ENCODE results near the gene P2RX7.
"Not testable (repeated sequence)": the region's sequence is repeated elsewhere in the genome, so short reads cannot be mapped to it uniquely, and the experiment has no call there.

P2RX7 gene

DNA sequence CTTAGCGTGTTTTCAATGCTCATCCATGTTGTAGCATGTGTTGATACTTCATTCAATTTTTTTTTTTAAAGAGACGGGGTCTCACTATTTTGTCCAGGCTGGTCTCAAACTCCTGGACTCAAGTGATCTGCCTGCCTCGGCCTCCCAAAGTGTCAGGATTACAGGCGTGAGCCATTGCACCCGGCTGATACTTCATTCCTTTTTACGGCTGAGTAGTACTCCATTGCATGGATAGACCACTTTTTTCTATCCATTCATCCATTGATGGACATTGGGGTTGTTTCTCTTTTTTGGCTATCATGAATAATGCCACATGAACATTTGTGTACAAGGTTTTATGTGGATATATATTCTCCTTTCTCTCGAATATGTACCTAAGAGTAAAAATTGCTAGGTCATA, 1.2 kb downstream of the P2RX7 start:
- no peak overlapping the region for H3K27ac ChIP-seq (ENCODE audit: low read depth, low read length)
- H3K27me3 ChIP-seq (ENCODE audit: control insufficient read depth in 1 of 2, insufficient read depth in 2 of 2, low read length in 2 of 2), result no peaks in the 10 kb centered on the region
- no peaks in the 10 kb centered on the region for H3K9me3 ChIP-seq (ENCODE audit: control insufficient read depth in 1 of 2, low read length in 2 of 2)
- H3K36me3 ChIP-seq (ENCODE audit: control insufficient read depth in 1 of 2, insufficient read depth in 2 of 2, low read length in 2 of 2), result no peaks in the 10 kb centered on the region
- H3K9ac ChIP-seq (ENCODE audit: low read depth in 1 of 2, low read length in 2 of 2), result no peak overlapping the region
- peaks cover 3 to 12% of the 10 kb centered on the region in 2 donors for H3K4me1 ChIP-seq (ENCODE audit: control insufficient read depth in 1 of 2, insufficient read depth in 2 of 2, low read length in 2 of 2)
- no peak overlapping the region for H3K4me3 ChIP-seq (ENCODE audit: low read depth in 1 of 2, low read length in 2 of 2)

DNA sequence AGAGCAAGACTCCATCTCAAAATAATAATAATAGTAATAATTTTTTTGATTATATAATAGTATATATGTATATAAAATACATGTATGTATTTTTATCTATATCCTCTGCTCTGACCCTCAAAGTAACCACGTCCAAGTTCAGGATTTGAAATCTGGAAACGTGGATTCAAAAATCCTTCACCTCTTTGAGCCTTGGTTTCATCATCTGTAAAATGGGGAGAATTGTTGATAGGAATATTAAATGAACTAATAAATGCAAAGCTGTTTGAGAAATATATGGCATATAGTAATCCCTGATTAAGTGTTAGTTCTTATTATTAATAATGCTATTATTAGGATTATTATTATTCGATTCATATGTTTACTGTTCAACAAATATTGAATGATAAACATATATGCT, 2.6 kb downstream of the P2RX7 start:
- H3K4me3 ChIP-seq (ENCODE audit: low read depth in 1 of 2, low read length in 2 of 2), result no peak overlapping the region
- H3K9ac ChIP-seq (ENCODE audit: low read depth in 1 of 2, low read length in 2 of 2), result no peak overlapping the region
- peaks cover 0 to 9% of the 10 kb centered on the region in 2 donors for H3K4me1 ChIP-seq (ENCODE audit: control insufficient read depth in 1 of 2, insufficient read depth in 2 of 2, low read length in 2 of 2)
- H3K9me3 ChIP-seq (ENCODE audit: control insufficient read depth in 1 of 2, low read length in 2 of 2), result no peaks in the 10 kb centered on the region
- H3K36me3 ChIP-seq (ENCODE audit: control insufficient read depth in 1 of 2, insufficient read depth in 2 of 2, low read length in 2 of 2), result no peaks in the 10 kb centered on the region
- no peak overlapping the region for H3K27ac ChIP-seq (ENCODE audit: low read depth, low read length)
- no peaks in the 10 kb centered on the region for H3K27me3 ChIP-seq (ENCODE audit: control insufficient read depth in 1 of 2, insufficient read depth in 2 of 2, low read length in 2 of 2)

DNA sequence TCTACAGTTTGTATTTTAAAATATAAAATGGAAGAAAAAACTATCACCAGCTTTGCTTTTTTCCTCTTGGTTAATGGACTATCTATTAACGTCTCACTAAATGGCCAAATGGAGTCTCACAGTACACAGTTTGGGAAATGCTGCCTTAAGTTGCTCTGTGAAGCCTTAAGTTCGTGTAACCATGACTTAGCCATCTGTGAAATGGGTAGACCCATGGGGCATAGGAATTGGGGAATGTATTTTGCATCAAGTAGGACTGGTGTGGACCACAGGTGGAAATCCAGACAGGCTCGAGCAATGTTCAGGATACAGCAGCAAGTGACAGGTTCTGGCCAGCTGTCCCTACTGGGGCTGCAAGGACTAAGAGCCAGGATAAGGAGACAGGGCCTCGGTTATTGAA, 4.8 kb downstream of the P2RX7 start:
- H3K27me3 ChIP-seq (ENCODE audit: control insufficient read depth in 1 of 2, insufficient read depth in 2 of 2, low read length in 2 of 2), result no peaks in the 10 kb centered on the region
- no peak overlapping the region for H3K27ac ChIP-seq (ENCODE audit: low read depth, low read length)
- no peak overlapping the region for H3K9ac ChIP-seq (ENCODE audit: low read depth in 1 of 2, low read length in 2 of 2)

DNA sequence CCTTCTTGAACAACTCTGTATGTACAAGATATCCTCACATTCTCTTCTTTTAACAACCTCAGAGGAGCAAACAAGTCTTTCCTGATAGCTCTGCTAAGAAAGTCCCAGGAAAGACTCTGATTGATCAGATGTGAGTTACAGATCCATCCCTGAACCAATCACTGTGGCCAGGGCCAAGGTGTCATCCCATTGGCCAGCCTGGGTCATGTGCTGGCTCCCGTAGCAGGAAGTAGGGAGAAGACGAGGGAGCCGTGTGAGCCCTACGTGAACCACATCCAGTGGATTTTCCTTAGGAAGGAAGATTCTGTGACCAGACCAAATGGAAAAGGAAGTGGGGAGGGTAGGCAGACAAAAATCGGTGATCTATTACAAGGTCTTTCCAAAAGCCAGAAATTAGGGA, 5.6 kb downstream of the P2RX7 start:
- no peaks in the 10 kb centered on the region for H3K9me3 ChIP-seq (ENCODE audit: control insufficient read depth in 1 of 2, low read length in 2 of 2)

More for the DNA sequence above, 4.8 kb downstream of the P2RX7 start:
- H3K9me3 ChIP-seq (ENCODE audit: control insufficient read depth in 1 of 2, low read length in 2 of 2), result no peaks in the 10 kb centered on the region
- H3K36me3 ChIP-seq (ENCODE audit: control insufficient read depth in 1 of 2, insufficient read depth in 2 of 2, low read length in 2 of 2), result no peaks in the 10 kb centered on the region
- peaks cover 0 to 8% of the 10 kb centered on the region in 2 donors for H3K4me1 ChIP-seq (ENCODE audit: control insufficient read depth in 1 of 2, insufficient read depth in 2 of 2, low read length in 2 of 2)
- no peak overlapping the region for H3K4me3 ChIP-seq (ENCODE audit: low read depth in 1 of 2, low read length in 2 of 2)

DNA sequence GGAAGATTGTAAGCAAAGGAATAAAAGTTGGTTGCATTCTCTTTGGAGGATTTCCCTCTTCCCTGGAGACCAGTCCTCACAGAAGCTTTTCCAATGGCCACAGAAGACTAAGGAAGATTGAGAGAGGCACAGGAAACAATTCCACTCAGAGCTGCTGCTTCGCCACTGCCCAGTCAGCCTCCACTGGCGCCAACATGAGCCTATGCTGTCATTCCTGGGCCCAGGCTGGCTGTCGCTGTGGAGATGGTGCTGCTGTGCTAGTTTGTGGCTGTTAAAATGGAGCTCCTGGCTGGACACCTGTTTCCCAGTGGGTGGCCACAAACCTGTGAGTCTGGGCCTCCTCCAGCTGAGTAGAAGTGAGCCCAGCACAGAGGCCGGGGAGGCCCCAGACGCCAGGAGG, 6.6 kb downstream of the P2RX7 start:
- H3K27me3 ChIP-seq (ENCODE audit: control insufficient read depth in 1 of 2, insufficient read depth in 2 of 2, low read length in 2 of 2), result no peaks in the 10 kb centered on the region
- H3K9ac ChIP-seq (ENCODE audit: low read depth in 1 of 2, low read length in 2 of 2), result no peak overlapping the region
- H3K4me1 ChIP-seq (ENCODE audit: control insufficient read depth in 1 of 2, insufficient read depth in 2 of 2, low read length in 2 of 2), result no peaks in the 10 kb centered on the region
- H3K4me3 ChIP-seq (ENCODE audit: low read depth in 1 of 2, low read length in 2 of 2), result no peak overlapping the region
- no peak overlapping the region for H3K27ac ChIP-seq (ENCODE audit: low read depth, low read length)
- no peaks in the 10 kb centered on the region for H3K9me3 ChIP-seq (ENCODE audit: control insufficient read depth in 1 of 2, low read length in 2 of 2)
- H3K36me3 ChIP-seq (ENCODE audit: control insufficient read depth in 1 of 2, insufficient read depth in 2 of 2, low read length in 2 of 2), result no peaks in the 10 kb centered on the region

More for the DNA sequence above, 5.6 kb downstream of the P2RX7 start:
- no peak overlapping the region for H3K9ac ChIP-seq (ENCODE audit: low read depth in 1 of 2, low read length in 2 of 2)
- H3K36me3 ChIP-seq (ENCODE audit: control insufficient read depth in 1 of 2, insufficient read depth in 2 of 2, low read length in 2 of 2), result no peaks in the 10 kb centered on the region
- no peaks in the 10 kb centered on the region for H3K27me3 ChIP-seq (ENCODE audit: control insufficient read depth in 1 of 2, insufficient read depth in 2 of 2, low read length in 2 of 2)
- peaks cover 0 to under 1% of the 10 kb centered on the region in 2 donors for H3K4me1 ChIP-seq (ENCODE audit: control insufficient read depth in 1 of 2, insufficient read depth in 2 of 2, low read length in 2 of 2)
- no peak overlapping the region for H3K4me3 ChIP-seq (ENCODE audit: low read depth in 1 of 2, low read length in 2 of 2)
- H3K27ac ChIP-seq (ENCODE audit: low read depth, low read length), result no peak overlapping the region

DNA sequence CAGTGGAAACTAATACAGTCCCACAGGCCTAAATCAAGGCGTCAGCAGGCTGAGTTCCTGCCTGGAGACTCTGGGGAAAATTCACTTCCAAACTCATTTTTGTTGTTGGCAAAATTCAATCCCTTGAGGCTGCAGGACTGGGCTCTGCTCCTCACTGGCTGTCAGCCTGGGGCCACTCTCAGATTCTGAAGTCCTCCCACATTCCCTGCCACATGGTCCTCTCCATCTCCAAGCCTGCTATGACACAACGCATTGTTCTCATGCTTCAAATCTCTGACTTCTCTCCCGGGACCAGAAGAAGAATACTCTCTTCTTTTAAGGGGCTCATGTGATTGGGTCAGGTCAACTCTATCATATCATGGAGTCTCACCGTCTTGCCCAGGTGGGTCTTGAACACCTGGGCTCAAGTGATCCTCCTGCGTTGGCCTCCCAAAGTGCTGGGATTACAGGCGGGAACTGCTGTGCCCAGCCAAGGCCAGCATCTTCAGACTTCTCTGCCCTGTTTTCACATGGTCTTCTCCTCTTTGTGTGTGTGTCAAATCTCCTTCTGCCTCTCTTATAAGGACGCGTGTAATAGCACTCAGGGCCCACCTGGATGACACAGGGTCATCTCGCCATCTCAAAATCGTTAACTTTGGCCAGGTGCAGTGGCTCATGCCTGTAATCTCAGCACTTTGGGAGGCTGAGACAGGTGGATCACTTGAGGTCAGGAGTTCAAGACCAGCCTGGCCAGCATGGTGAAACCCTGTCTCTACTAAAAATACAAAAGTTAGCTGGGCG, 9.7 kb downstream of the P2RX7 start:
- H3K4me3 ChIP-seq (ENCODE audit: low read depth in 1 of 2, low read length in 2 of 2), result no peak overlapping the region
- no peaks in the 10 kb centered on the region for H3K9me3 ChIP-seq (ENCODE audit: control insufficient read depth in 1 of 2, low read length in 2 of 2)
- H3K36me3 ChIP-seq (ENCODE audit: control insufficient read depth in 1 of 2, insufficient read depth in 2 of 2, low read length in 2 of 2), result no peaks in the 10 kb centered on the region
- H3K27me3 ChIP-seq (ENCODE audit: control insufficient read depth in 1 of 2, insufficient read depth in 2 of 2, low read length in 2 of 2), result no peaks in the 10 kb centered on the region
- no peak overlapping the region for H3K27ac ChIP-seq (ENCODE audit: low read depth, low read length)
- H3K9ac ChIP-seq (ENCODE audit: low read depth in 1 of 2, low read length in 2 of 2), result no peak overlapping the region
- H3K4me1 ChIP-seq (ENCODE audit: control insufficient read depth in 1 of 2, insufficient read depth in 2 of 2, low read length in 2 of 2), result no peaks in the 10 kb centered on the region

DNA sequence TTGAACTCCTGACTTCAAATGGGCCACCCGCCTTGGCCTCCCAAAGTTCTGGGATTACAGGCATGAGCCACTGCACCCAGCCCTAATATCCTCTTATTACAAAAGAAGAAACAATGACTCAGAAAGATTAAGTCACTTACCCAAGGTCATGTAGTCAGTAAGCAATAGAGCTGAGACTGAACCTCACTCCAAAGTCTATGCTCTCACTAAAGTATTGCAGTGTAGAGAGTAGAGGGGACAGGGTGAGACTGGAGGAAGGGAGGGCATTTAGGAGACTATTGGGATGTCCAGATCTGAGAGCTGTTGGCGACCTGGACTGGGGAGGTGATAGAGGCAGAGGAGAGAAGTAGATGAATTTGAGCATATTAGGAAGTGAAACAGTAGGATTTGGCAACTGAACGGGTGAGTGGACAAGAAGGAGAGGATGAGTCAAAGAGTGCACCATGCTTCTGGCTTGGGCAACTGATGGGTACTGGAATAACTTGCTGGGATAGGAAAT, 11.8 kb downstream of the P2RX7 start:
- no peaks in the 10 kb centered on the region for H3K36me3 ChIP-seq (ENCODE audit: control insufficient read depth in 1 of 2, insufficient read depth in 2 of 2, low read length in 2 of 2)
- no peaks in the 10 kb centered on the region for H3K4me1 ChIP-seq (ENCODE audit: control insufficient read depth in 1 of 2, insufficient read depth in 2 of 2, low read length in 2 of 2)
- no peak overlapping the region for H3K27ac ChIP-seq (ENCODE audit: low read depth, low read length)
- no peak overlapping the region for H3K9ac ChIP-seq (ENCODE audit: low read depth in 1 of 2, low read length in 2 of 2)
- H3K9me3 ChIP-seq (ENCODE audit: control insufficient read depth in 1 of 2, low read length in 2 of 2), result no peaks in the 10 kb centered on the region
- no peaks in the 10 kb centered on the region for H3K27me3 ChIP-seq (ENCODE audit: control insufficient read depth in 1 of 2, insufficient read depth in 2 of 2, low read length in 2 of 2)
- H3K4me3 ChIP-seq (ENCODE audit: low read depth in 1 of 2, low read length in 2 of 2), result no peak overlapping the region

DNA sequence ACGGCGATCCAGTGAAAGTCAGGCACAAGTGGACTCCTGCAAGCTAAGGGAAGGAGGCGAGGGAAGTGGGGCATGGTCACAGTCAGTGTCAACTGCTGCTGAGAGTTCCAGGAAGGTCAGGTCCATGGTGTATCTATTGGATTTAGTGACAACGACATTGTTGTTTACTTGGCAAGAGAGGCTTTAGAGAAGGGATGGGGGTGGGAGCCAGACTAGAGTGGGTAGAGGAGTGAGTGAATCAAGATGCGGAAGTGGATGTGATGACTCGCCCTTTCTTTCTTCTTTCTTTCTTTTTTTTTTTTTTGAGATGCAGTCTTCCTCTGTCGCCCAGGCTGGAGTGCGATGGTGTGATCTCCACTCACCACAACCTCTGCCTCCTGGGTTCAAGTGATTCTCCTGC, 12.5 kb downstream of the P2RX7 start:
- no peak overlapping the region for H3K9ac ChIP-seq (ENCODE audit: low read depth in 1 of 2, low read length in 2 of 2)
- H3K27me3 ChIP-seq (ENCODE audit: control insufficient read depth in 1 of 2, insufficient read depth in 2 of 2, low read length in 2 of 2), result no peaks in the 10 kb centered on the region
- H3K36me3 ChIP-seq (ENCODE audit: control insufficient read depth in 1 of 2, insufficient read depth in 2 of 2, low read length in 2 of 2), result no peaks in the 10 kb centered on the region
- no peaks in the 10 kb centered on the region for H3K4me1 ChIP-seq (ENCODE audit: control insufficient read depth in 1 of 2, insufficient read depth in 2 of 2, low read length in 2 of 2)
- H3K9me3 ChIP-seq (ENCODE audit: control insufficient read depth in 1 of 2, low read length in 2 of 2), result no peaks in the 10 kb centered on the region
- H3K4me3 ChIP-seq (ENCODE audit: low read depth in 1 of 2, low read length in 2 of 2), result no peak overlapping the region
- H3K27ac ChIP-seq (ENCODE audit: low read depth, low read length), result no peak overlapping the region

DNA sequence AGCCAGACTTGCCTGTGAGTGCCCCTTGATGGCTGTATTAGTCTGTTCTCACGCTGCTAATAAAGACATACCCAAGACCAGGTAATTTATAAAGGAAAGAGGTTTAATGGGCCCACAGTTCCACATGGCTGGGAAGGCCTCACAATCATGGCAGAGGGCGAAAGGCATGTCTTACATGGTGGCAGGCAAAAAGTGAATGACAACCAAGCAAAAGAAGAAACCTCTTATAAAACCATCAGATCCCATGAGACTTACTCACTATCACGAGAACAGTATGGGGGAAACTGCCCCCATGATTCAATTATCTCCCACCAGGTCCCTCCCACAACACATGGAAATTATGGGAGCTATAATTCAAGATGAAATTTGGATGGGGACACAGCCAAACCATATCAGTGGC, 16.6 kb downstream of the P2RX7 start:
- not testable (repeated sequence) for H3K9me3 ChIP-seq (ENCODE audit: control insufficient read depth in 1 of 2, low read length in 2 of 2); H3K36me3 ChIP-seq (ENCODE audit: control insufficient read depth in 1 of 2, insufficient read depth in 2 of 2, low read length in 2 of 2); H3K27me3 ChIP-seq (ENCODE audit: control insufficient read depth in 1 of 2, insufficient read depth in 2 of 2, low read length in 2 of 2); H3K4me3 ChIP-seq (ENCODE audit: low read depth in 1 of 2, low read length in 2 of 2); H3K27ac ChIP-seq (ENCODE audit: low read depth, low read length); H3K4me1 ChIP-seq (ENCODE audit: control insufficient read depth in 1 of 2, insufficient read depth in 2 of 2, low read length in 2 of 2); H3K9ac ChIP-seq (ENCODE audit: low read depth in 1 of 2, low read length in 2 of 2)

DNA sequence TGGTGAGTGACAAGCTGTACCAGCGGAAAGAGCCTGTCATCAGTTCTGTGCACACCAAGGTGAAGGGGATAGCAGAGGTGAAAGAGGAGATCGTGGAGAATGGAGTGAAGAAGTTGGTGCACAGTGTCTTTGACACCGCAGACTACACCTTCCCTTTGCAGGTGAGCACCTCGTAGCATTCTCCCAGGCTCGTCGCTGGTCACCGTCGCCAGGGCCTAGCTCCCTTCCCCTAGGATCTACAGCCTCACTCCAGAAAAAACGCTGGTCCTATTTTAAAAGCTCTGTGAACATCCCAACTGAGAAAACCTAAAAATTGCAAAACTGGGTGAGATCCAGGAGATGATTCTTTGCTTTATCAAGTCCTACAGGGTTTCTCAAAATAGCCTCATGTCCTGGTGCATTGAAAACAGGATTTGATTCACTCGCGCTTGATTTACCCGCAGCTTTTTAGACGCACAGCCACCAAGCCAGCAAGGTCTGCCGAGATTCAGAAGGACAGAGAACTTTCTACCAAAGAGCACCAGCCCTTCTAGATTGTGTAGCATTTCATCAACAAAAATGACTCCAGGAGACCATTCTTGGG, 22.2 kb downstream of the P2RX7 start:
- Histone ChIP-seq H3K9ac (ENCODE audit: low read depth in 1 of 2, low read length in 2 of 2) (no peak overlapping the region), H3K9me3 (ENCODE audit: control insufficient read depth in 1 of 2, low read length in 2 of 2) (peaks cover 5 to 6% of the 10 kb centered on the region in 2 donors), H3K36me3 (ENCODE audit: control insufficient read depth in 1 of 2, insufficient read depth in 2 of 2, low read length in 2 of 2) (no peaks in the 10 kb centered on the region), H3K4me3 (ENCODE audit: low read depth in 1 of 2, low read length in 2 of 2) (no peak overlapping the region), H3K27ac (ENCODE audit: low read depth, low read length) (no peak overlapping the region), H3K4me1 (ENCODE audit: control insufficient read depth in 1 of 2, insufficient read depth in 2 of 2, low read length in 2 of 2) (no peaks in the 10 kb centered on the region), H3K27me3 (ENCODE audit: control insufficient read depth in 1 of 2, insufficient read depth in 2 of 2, low read length in 2 of 2) (no peaks in the 10 kb centered on the region)
